Measurements from ENCODE around the gene UNC5C.

Gene UNC5C

GRCh38 chr4:95548738-95549245 is at the start of gene UNC5C:
Gene UNC5C, minus strand, starts transcription at chr4:95548973.
- DNase-seq, result peak; percentile 50

- no peak for DNase-seq
Measured at GRCh38 chr4:95596676-95597075, 47.9 kb upstream of the UNC5C start.

GRCh38 chr4:95594629-95595028 is 45.9 kb upstream of the UNC5C start:
- DNase-seq, result no peak

GRCh38 chr4:95594013-95594412 is 45.2 kb upstream of the UNC5C start:
- no peak for DNase-seq

GRCh38 chr4:95591278-95591677 is 42.5 kb upstream of the UNC5C start:
- DNase-seq, result no peak

GRCh38 chr4:95590615-95591014 is 41.8 kb upstream of the UNC5C start:
- DNase-seq, result no peak

GRCh38 chr4:95585016-95585695 is 36.4 kb upstream of the UNC5C start:
- DNase-seq, result no peak

- DNase-seq, result no peak
Measured at GRCh38 chr4:95580226-95580625, 31.5 kb upstream of the UNC5C start.

- DNase-seq, result peak; percentile 41
Measured at GRCh38 chr4:95572304-95572991, 23.7 kb upstream of the UNC5C start.

GRCh38 chr4:95571577-95571976 is 22.8 kb upstream of the UNC5C start:
- peak; percentile 3 for DNase-seq

GRCh38 chr4:95563638-95564337 is 15.0 kb upstream of the UNC5C start:
- DNase-seq, result no peak

GRCh38 chr4:95560774-95561173 is 12.0 kb upstream of the UNC5C start:
- DNase-seq, result peak; percentile 0

GRCh38 chr4:95556207-95556859 is 7.6 kb upstream of the UNC5C start:
- DNase-seq, result no peak

GRCh38 chr4:95552942-95553550 is 4.3 kb upstream of the UNC5C start:
- no peak for DNase-seq

- DNase-seq, result no peak
Measured at GRCh38 chr4:95551653-95552052, 2.9 kb upstream of the UNC5C start.

GRCh38 chr4:95550115-95550987 is 1.6 kb upstream of the UNC5C start:
- DNase-seq, result no peak

GRCh38 chr4:95549246-95550114 is 707 bp upstream of the UNC5C start:
- DNase-seq, result peak; percentile 37

- peak; percentile 30 for DNase-seq
Measured at GRCh38 chr4:95547715-95548471, 880 bp downstream of the UNC5C start.

- peak; percentile 27 for DNase-seq
Measured at GRCh38 chr4:95546866-95547714, 1.7 kb downstream of the UNC5C start.

Measured in NCI-H69 (cell line).